HPDE6-E6E7 (cell line): Measurements from ENCODE around the gene SYNGR2.
A peak's percentile ranks its signal among the peaks of the same experiment; 100 is the strongest.

ENCODE experiments used
- DNase-seq: peaks from one replicate; pipeline ENCODE4 v3.0.0; 2011; ENCODE audit warnings: missing footprints; ENCODE audit errors: extremely low spot score

SYNGR2 gene

GRCh38 chr17:78143214-78144146 lies 24.9 kb upstream of the SYNGR2 start:
- no peak for DNase-seq

GRCh38 chr17:78144147-78144719 lies 24.1 kb upstream of the SYNGR2 start:
- DNase-seq: no peak

GRCh38 chr17:78144736-78145641 lies 23.4 kb upstream of the SYNGR2 start:
- DNase-seq: no peak

- DNase-seq: no peak
Observed at GRCh38 chr17:78146471-78146869, 21.9 kb upstream of the SYNGR2 start.

GRCh38 chr17:78146881-78147280 lies 21.5 kb upstream of the SYNGR2 start:
- DNase-seq: no peak

GRCh38 chr17:78147315-78147998 lies 20.9 kb upstream of the SYNGR2 start:
- no peak for DNase-seq

GRCh38 chr17:78148286-78149016 lies 19.9 kb upstream of the SYNGR2 start:
- no peak for DNase-seq

GRCh38 chr17:78151514-78152008 lies 16.8 kb upstream of the SYNGR2 start:
- peak; percentile 70 for DNase-seq

GRCh38 chr17:78154903-78155811 lies 13.2 kb upstream of the SYNGR2 start:
- DNase-seq: no peak

- peak; percentile 85 for DNase-seq
Observed at GRCh38 chr17:78159575-78160158, 8.7 kb upstream of the SYNGR2 start.

- DNase-seq: no peak
Observed at GRCh38 chr17:78163881-78164747, 4.3 kb upstream of the SYNGR2 start.

GRCh38 chr17:78164748-78165607 lies 3.4 kb upstream of the SYNGR2 start:
- DNase-seq: no peak

GRCh38 chr17:78166416-78166815 lies 2.0 kb upstream of the SYNGR2 start:
- no peak for DNase-seq

- no peak for DNase-seq
Observed at GRCh38 chr17:78168903-78169793, 767 bp downstream of the SYNGR2 start.

GRCh38 chr17:78170692-78171590 lies 2.6 kb downstream of the SYNGR2 start:
- DNase-seq: no peak
